Mucosa of descending colon (tissue), 3 donors: Measurements from ENCODE around the gene ABR. TPM values are rescaled to one million over a fixed set of nuclear protein-coding genes. Genes with fewer than 3 reads are reported as not detected.

ENCODE experiments used
- ATAC-seq: fragments of 200-7000 bp; cut with Tn5 transposase; one replicate; pipeline ENCODE4 v1.9.1; 2020; ENCODE audit warnings: mild to moderate bottlenecking, moderate library complexity
- DNase-seq, 3 donors: peaks; one replicate each; pipeline ENCODE4 v3.0.0-alpha.2; 2020
- H3K36me3 ChIP-seq: fragments of 200-600 bp; one replicate; pipeline ENCODE4 v1.8.0; 2021; ENCODE audit warnings: low read depth, mild to moderate bottlenecking
- H3K4me1 ChIP-seq: fragments of 200-600 bp; one replicate; pipeline ENCODE4 v1.8.0; 2021; ENCODE audit warnings: low read depth, mild to moderate bottlenecking
- H3K4me3 ChIP-seq: fragments of 200-600 bp; one replicate; pipeline ENCODE4 v1.8.0; 2021; ENCODE audit warnings: mild to moderate bottlenecking
- H3K9me3 ChIP-seq: fragments of 200-600 bp; one replicate; pipeline ENCODE4 v1.8.0; 2021; ENCODE audit warnings: mild to moderate bottlenecking
- CTCF ChIP-seq: fragments of 200-600 bp; IDR thresholded peaks from one replicate; pipeline ENCODE4 v1.8.0; 2022; ENCODE audit warnings: antibody characterized with exemption, mild to moderate bottlenecking
- intact Hi-C, 2 donors: fragments of 100-400 bp; cut with DNase I in 1 of 2; cut with micrococcal nuclease in 1 of 2; formaldehyde crosslinking; loops; one replicate each; pipeline versions ENCODE4 v1.11.0 to v1.11.1; 2022; cut with DNase I, micrococcal nuclease
- total RNA-seq, 3 donors: library from RNA; stranded (reverse); fragmentation: NEBNext Ultra II Directional in 2 of 3; extraction: Animal tissue kit (Norgen Biotek cat#: 25700) in 2 of 3; gene quantifications; one replicate each; pipeline versions ENCODE4 v1.2.1 to v1.2.4, GENCODE V29; 2021 to 2023
- donor health status: DM: no; HTN: no; CAD: no; lungs with moderate emphysema.
- donor health status: DM: no; HTN: no; CAD: no.
- donor health status: DM: no; HTN: yes; CAD: no.

ABR gene
- total RNA-seq, 3 donors from 2014 or later, result 257 to 470 (median 292) TPM

GRCh38 chr17:1160591-1161390 lies 19.0 kb downstream of the ABR start:
- H3K4me3 ChIP-seq, result no peak overlapping the region
- no peak for TF ChIP-seq CTCF
- H3K9me3 ChIP-seq, result no peaks in the 10 kb centered on the region
- H3K4me1 ChIP-seq, result no peaks in the 10 kb centered on the region
- DNase-seq, result no peak
- no peaks in the 10 kb centered on the region for H3K36me3 ChIP-seq
- no peak for ATAC-seq
- intact Hi-C loops, result no loop called here

- H3K9me3 ChIP-seq, result no peaks in the 10 kb centered on the region
- no peak for ATAC-seq
Observed at GRCh38 chr17:1159431-1160180, 20.2 kb downstream of the ABR start.

GRCh38 chr17:1158879-1159278 lies 20.9 kb downstream of the ABR start:
- H3K4me3 ChIP-seq, result no peak overlapping the region
- TF ChIP-seq CTCF, result no peak
- intact Hi-C loops, result no loop called here
- no peaks in the 10 kb centered on the region for H3K4me1 ChIP-seq
- DNase-seq (no peak), ATAC-seq (no peak)
- no peaks in the 10 kb centered on the region for H3K9me3 ChIP-seq
- H3K36me3 ChIP-seq, result no peaks in the 10 kb centered on the region

More at GRCh38 chr17:1159431-1160180, 20.2 kb downstream of the ABR start:
- intact Hi-C loops, result no loop called here
- no peaks in the 10 kb centered on the region for H3K36me3 ChIP-seq
- TF ChIP-seq CTCF, result no peak
- no peak for DNase-seq
- no peaks in the 10 kb centered on the region for H3K4me1 ChIP-seq
- H3K4me3 ChIP-seq, result no peak overlapping the region

DNA sequence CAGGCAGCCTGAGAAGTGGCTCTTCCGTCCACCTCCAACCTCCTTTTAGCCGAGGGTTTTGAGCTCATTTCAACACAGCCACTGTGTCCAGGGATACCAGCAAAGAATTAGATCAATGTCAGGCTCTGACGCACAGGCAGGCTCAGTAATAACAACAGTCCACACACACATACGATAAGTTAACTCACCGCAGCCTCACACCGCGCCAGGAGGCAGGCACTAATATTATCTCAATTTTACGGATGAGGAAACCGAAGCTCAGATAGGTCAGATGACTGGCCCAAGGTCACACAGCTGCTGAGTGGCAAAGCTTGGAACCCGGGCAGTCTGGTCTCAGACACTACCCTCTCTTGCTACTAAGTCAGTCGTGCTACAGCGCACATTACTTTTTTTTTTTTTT lies 22.9 kb downstream of the ABR start:
- ATAC-seq (no peak), DNase-seq (no peak)
- Histone ChIP-seq H3K4me3 (no peak overlapping the region), H3K9me3 (no peaks in the 10 kb centered on the region), H3K4me1 (no peaks in the 10 kb centered on the region), H3K36me3 (no peaks in the 10 kb centered on the region)
- intact Hi-C loops, result no loop called here
- no peak for TF ChIP-seq CTCF

GRCh38 chr17:1154704-1155103 lies 25.1 kb downstream of the ABR start:
- DNase-seq (no peak), ATAC-seq (no peak)
- Histone ChIP-seq H3K4me3 (no peak overlapping the region), H3K9me3 (no peaks in the 10 kb centered on the region), H3K4me1 (no peaks in the 10 kb centered on the region), H3K36me3 (no peaks in the 10 kb centered on the region)
- intact Hi-C loops, result no loop called here
- no peak for TF ChIP-seq CTCF
